ENCODE measurements around the gene PLAAT4. TPM values are rescaled to one million over a fixed set of nuclear protein-coding genes. Genes with fewer than 3 reads are reported as not detected.

The PLAAT4 gene
- total and polyA plus RNA-seq, 2 of the 8 experiments (the other 6 are each of a cell fraction or from before 2014, with no cell fraction given) = 2.8 to 4.1 TPM

GRCh38 chr11:63506876-63507275, 29.7 kb upstream of the PLAAT4 start (continued):
- TF ChIP-seq MAX (IDR thresholded peaks at IDR 0.05) (no peak), RAD21 (IDR thresholded peaks at IDR 0.05 in 1 of 2, conservative IDR thresholded peaks at IDR 0.05 in 1 of 2; ENCODE audit: low read depth in 2 of 2, low read length in 2 of 2) (no peak), EGR1 (IDR thresholded peaks at IDR 0.05; ENCODE audit: borderline replicate concordance, low read depth, low read length) (no peak), CTBP2 (IDR thresholded peaks at IDR 0.05; ENCODE audit: borderline replicate concordance, insufficient read depth, insufficient read length, low read length) (no peak), USF2 (IDR thresholded peaks at IDR 0.05; ENCODE audit: low read length) (no peak), TAF7 (optimal IDR thresholded peaks at IDR 0.05; ENCODE audit: borderline replicate concordance, low read depth, low read length) (no peak), ASH2L (IDR thresholded peaks at IDR 0.05; ENCODE audit: low read length) (no peak), RBBP5 (IDR thresholded peaks at IDR 0.05; ENCODE audit: borderline replicate concordance, low read depth, low read length) (no peak)

Measured in H1 (cell line).